Measurements from ENCODE around the gene NNT. TPM values are rescaled to one million over a fixed set of nuclear protein-coding genes. Genes with fewer than 3 reads are reported as not detected.

NNT gene
- total and polyA plus RNA-seq, 2 of the 8 experiments (the other 6 are each of a cell fraction or from before 2014, with no cell fraction given): 11.0 to 22.2 TPM

GRCh38 chr5:43711496-43711895 is 108.5 kb downstream of the NNT start:
- H2BK20ac ChIP-seq (ENCODE audit: low read length): no peak overlapping the region
- no peaks in the 10 kb centered on the region for H3K4me1 ChIP-seq (replicated peaks in 1 of 4; ENCODE audit: control insufficient read depth in 3 of 4, insufficient read depth in 4 of 4, low read length in 3 of 4)
- H2BK15ac ChIP-seq (ENCODE audit: low read length): no peak overlapping the region
- no peak overlapping the region for H3K4ac ChIP-seq (replicated peaks; ENCODE audit: insufficient read length, low read depth, low read length)
- POLR2A ChIA-PET (ENCODE audit: partially characterized antibody): no interaction called here
- H3K79me1 ChIP-seq (ENCODE audit: low read depth, low read length): no peaks in the 10 kb centered on the region
- no peaks in the 10 kb centered on the region for H3K23me2 ChIP-seq (ENCODE audit: low read depth, low read length)
- H3K9me3 ChIP-seq (ENCODE audit: insufficient read depth in 2 of 2, low read depth in 1 of 2, low read length in 1 of 2): no peaks in the 10 kb centered on the region
- no peak overlapping the region for H3K56ac ChIP-seq (replicated peaks; ENCODE audit: insufficient read length, low read depth, low read length)
- 84% methylated on average over 6 of the region's 6 CpGs; no CpG with 5 or more reads in 1 of the 2 experiments for WGBS, 2 experiments (ENCODE audit: extremely low coverage in 1 of 2, insufficient coverage in 1 of 2, insufficient read length in 1 of 2, insufficient replicate concordance in 2 of 2, low coverage in 1 of 2, low lambda C conversion rate in 2 of 2, missing lambda C conversion rate in 1 of 2)
- no peak overlapping the region for H2BK120ac ChIP-seq (replicated peaks; ENCODE audit: low read depth, low read length)
- no peak overlapping the region for H3K4me3 ChIP-seq (ENCODE audit: extremely low read depth in 1 of 4, insufficient read depth in 2 of 4, low read depth in 3 of 4, low read length in 4 of 4)
- H2BK5ac ChIP-seq (ENCODE audit: low read depth, low read length): no peak overlapping the region
- no peak for DNase-seq (ENCODE audit: low read depth in 1 of 2, low spot score in 2 of 2)
- no peak overlapping the region for H4K8ac ChIP-seq (ENCODE audit: extremely low read depth, insufficient read depth, low read length)
- no peak overlapping the region for H3K4me2 ChIP-seq (ENCODE audit: insufficient read depth in 1 of 2, low read depth in 2 of 2, low read length in 2 of 2)
- H3K79me2 ChIP-seq (ENCODE audit: control insufficient read depth in 1 of 2, insufficient read depth in 2 of 2, low read length in 2 of 2): no peaks in the 10 kb centered on the region
- no peak overlapping the region for H4K5ac ChIP-seq (ENCODE audit: insufficient read length, low read depth, low read length)
- H2AFZ ChIP-seq (ENCODE audit: low read length): no peak overlapping the region
- no peak overlapping the region for H2AK5ac ChIP-seq (ENCODE audit: low read depth, low read length)
- no peak overlapping the region for H3K27ac ChIP-seq (ENCODE audit: low read depth, low read length)
- no peak overlapping the region for H3K14ac ChIP-seq (ENCODE audit: insufficient read length)
- CTCF ChIA-PET (ENCODE audit: partially characterized antibody): no interaction called here
- H2BK12ac ChIP-seq (ENCODE audit: low read depth, low read length): no peak overlapping the region
- H4K20me1 ChIP-seq (replicated peaks in 1 of 2; ENCODE audit: control insufficient read depth in 1 of 2, insufficient read depth in 2 of 2, low read length in 2 of 2): no peaks in the 10 kb centered on the region
- H3K27me3 ChIP-seq (replicated peaks in 1 of 4; ENCODE audit: control insufficient read depth in 3 of 4, extremely low read depth in 1 of 4, insufficient read depth in 3 of 4, low read length in 3 of 4): no peaks in the 10 kb centered on the region
- no peak for FAIRE-seq
- no peak overlapping the region for H3K18ac ChIP-seq (ENCODE audit: extremely low read depth, low read length)
- TF ChIP-seq MAFK (IDR thresholded peaks at IDR 0.05; ENCODE audit: low read depth, low read length) (no peak), POU5F1 (IDR thresholded peaks at IDR 0.05; ENCODE audit: low read depth, low read length) (no peak), USF2 (IDR thresholded peaks at IDR 0.05; ENCODE audit: low read length) (no peak), BRCA1 (IDR thresholded peaks at IDR 0.05; ENCODE audit: low read depth, low read length) (no peak)
- no peaks in the 10 kb centered on the region; a peak in 1 of 8 replicates for H3K36me3 ChIP-seq (ENCODE audit: control insufficient read depth in 2 of 4, insufficient read depth in 4 of 4, low read length in 3 of 4)
- H3K23ac ChIP-seq (ENCODE audit: insufficient read length): no peak overlapping the region
- H4K91ac ChIP-seq (replicated peaks; ENCODE audit: insufficient read length, low read length): no peak overlapping the region
- no peak overlapping the region for H3K9ac ChIP-seq (replicated peaks in 1 of 4; ENCODE audit: extremely low read depth in 1 of 4, low read depth in 3 of 4, low read length in 3 of 4)
